ENCODE results near the gene TFAP2E. TPM values are rescaled to one million over a fixed set of nuclear protein-coding genes. Genes with fewer than 3 reads are reported as not detected.

Gene TFAP2E
- total RNA-seq, 1 experiment from 2014 or later = 0.72 TPM

GRCh38 chr1:35644204-35644603, 71.1 kb downstream of the TFAP2E start:
- DNase-seq = no peak
- Histone ChIP-seq H3K36me3 (ENCODE audit: low read depth) (no peaks in the 10 kb centered on the region), H3F3A (ENCODE audit: insufficient read depth, low read depth) (peaks cover 16% of the 10 kb centered on the region), H3K9me3 (ENCODE audit: insufficient read depth, low read depth) (no peaks in the 10 kb centered on the region), H2AFZ (no peak overlapping the region), H3K27me3 (ENCODE audit: insufficient read depth, low read depth) (peaks cover 38% of the 10 kb centered on the region), H3K9me2 (ENCODE audit: insufficient read depth) (no peaks in the 10 kb centered on the region), H3K4me2 (no peak overlapping the region), H3K4me3 (no peak overlapping the region), H3K4me1 (replicated peaks; ENCODE audit: insufficient read depth) (peaks cover 15% of the 10 kb centered on the region), H4K20me1 (ENCODE audit: insufficient read depth) (no peaks in the 10 kb centered on the region; the same call in 1 of the 2 replicates), H3K79me2 (ENCODE audit: low read depth) (peaks cover 21% of the 10 kb centered on the region), H3K27ac (no peak overlapping the region)
- intact Hi-C loops (cut with micrococcal nuclease; ENCODE audit: unreplicated experiment) = loop anchor here (5.0 to 10.0 kb wide), 4 partner anchors 67 to 789 kb away; partner anchors contain the start of genes C1orf216, CLSPN and SMIM12
- TF ChIP-seq EZH2 (IDR thresholded peaks at IDR 0.05; ENCODE audit: low read depth) (no peak), CTCF (conservative IDR thresholded peaks at IDR 0.05) (no peak)
- POLR2A ChIA-PET (ENCODE audit: unreplicated experiment) = no interaction called here
- BruUV-seq (replicated peaks) = no TSS peak
- CTCF ChIA-PET = no interaction called here

Other genes with a start within 250 kb of the TFAP2E start
- 69.1 and 72.0 TPM in 2 replicates for gene KIAA0319L, start 15.9 kb upstream of the TFAP2E start, total RNA-seq (2021)
- 26.6 and 28.0 TPM in 2 replicates for gene NCDN, start 15.5 kb upstream of the TFAP2E start, total RNA-seq (2021)
- 138 and 206 TPM in 2 replicates for gene PSMB2, start 68.2 kb downstream of the TFAP2E start, total RNA-seq (2021)
- 7.6 and 9.9 TPM in 2 replicates for gene C1orf216, start 145.6 kb downstream of the TFAP2E start, total RNA-seq (2021)
- gene CLSPN, start 196.7 kb downstream of the TFAP2E start, total RNA-seq (2021) = 18.9 and 26.7 TPM in 2 replicates
- 12.4 and 12.9 TPM in 2 replicates for gene AGO4, start 234.7 kb downstream of the TFAP2E start, total RNA-seq (2021)

Data from PC-9 (cell line).